WI38 (cell line): ENCODE measurements around the gene PRR15.
"Not testable (repeated sequence)": the region's sequence is repeated elsewhere in the genome, so short reads cannot be mapped to it uniquely, and the experiment has no call there.

ENCODE experiments used
- H3K4me3 ChIP-seq: 2 replicates; pipeline ENCODE4 v1.5.1; 2011; ENCODE audit warnings: low read depth, mild to moderate bottlenecking, control low read depth, low read length
- CTCF ChIP-seq: IDR thresholded peaks from 2 replicates; pipeline ENCODE4 v1.5.1; 2012; ENCODE audit warnings: low read depth, mild to moderate bottlenecking, control low read depth, low read length

Gene PRR15, protein sequence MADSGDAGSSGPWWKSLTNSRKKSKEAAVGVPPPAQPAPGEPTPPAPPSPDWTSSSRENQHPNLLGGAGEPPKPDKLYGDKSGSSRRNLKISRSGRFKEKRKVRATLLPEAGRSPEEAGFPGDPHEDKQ

DNA sequence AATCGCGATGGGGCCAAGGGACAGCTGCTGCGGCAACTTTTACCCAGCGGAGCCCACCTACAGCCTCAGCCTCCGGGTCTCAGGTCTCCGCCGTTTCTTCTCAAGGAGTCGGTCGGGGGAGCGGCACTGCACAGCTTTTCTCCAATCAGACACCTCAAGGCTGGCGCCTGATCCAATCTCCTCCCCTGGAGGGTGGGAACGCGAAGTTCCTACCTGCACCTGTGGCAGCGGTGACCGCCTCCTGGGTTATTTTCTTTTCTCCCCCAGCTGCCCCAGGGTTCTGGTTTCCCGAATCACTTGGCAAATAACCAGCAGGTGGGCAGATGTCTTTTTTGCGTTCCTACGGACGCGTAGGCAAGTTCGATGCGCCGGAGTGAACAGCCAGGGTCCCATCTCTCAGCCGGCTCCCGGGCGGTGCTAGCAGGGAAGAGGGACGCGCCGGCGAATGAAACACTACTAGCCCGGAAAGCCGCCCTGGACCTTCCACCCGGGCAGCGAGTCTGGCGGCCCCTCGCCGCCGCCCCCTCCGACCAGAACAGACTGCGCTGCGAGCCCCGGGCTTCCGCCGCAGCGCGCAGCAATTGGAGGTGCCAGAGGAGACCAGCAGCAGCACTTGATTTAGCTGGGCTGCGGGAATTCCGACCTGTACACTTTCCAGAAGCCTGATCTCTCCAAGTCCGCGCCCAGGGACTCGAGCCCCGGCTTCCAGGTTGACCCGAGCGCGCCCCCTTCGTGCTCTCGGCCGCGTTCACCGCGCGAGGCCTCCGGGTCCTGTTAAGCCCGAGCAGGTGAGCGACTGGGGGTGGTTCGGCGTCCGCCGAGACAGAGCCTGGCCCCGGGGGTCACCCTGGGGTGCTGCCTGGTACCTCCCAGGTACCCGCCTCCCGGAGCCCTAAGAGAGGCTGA lies at the start of gene PRR15:
PRR15 (plus strand) TSS at position 246 of the 906 bp plus-strand sequence. CDS start 2,495 bp downstream, outside the sequence.
- no peak within 1 kb of the TSS; the same call in 1 of the 2 replicates for H3K4me3 ChIP-seq
- TF ChIP-seq CTCF: no peak

- TF ChIP-seq CTCF: no peak
- H3K4me3 ChIP-seq: no peak overlapping the region
Measured at GRCh38 chr7:29516491-29516890, 47.1 kb upstream of the PRR15 start.

DNA sequence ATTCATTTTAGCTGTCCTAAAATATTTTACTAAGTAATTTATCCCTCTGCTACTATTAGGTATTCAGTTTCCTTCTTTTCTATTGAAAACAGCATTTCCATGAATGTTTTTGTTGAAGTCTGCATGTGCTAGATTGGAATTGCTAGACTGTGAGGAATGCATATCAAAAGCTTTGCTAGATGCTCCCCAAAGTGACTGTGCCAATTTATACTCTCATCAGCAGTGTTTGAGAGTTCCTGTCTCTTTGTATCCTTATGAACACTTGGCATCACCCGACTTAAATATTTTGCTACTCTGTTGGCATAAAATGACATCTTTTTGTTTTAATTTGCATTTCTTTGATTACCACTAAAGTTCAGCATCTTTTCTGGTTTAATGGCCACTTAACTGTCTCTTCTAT lies 45.0 kb upstream of the PRR15 start:
- no peak for TF ChIP-seq CTCF
- no peak overlapping the region for H3K4me3 ChIP-seq

GRCh38 chr7:29523728-29524127 lies 39.9 kb upstream of the PRR15 start:
- TF ChIP-seq CTCF: no peak
- H3K4me3 ChIP-seq: no peak overlapping the region

- TF ChIP-seq CTCF: no peak
- no peak overlapping the region for H3K4me3 ChIP-seq
Measured at GRCh38 chr7:29527505-29528108, 36.0 kb upstream of the PRR15 start.

DNA sequence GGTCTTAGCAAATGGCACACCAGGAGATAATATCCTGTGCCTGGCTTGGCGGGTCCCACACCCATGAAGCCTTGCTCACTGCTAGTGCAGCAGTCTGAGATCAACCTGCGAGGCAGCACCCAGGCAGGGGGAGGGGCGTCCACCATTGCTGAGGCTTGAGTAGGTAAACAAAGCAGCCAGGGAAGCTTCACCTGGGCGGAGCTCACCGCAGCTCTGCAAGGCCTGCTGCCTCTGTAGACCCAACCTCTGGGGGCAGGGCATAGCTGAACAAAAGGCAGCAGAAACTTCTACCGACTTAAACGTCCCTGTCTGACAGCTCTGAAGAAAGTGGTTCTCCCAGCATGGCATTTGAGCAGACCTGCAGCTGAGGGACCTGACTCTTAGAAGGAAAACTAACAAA lies 35.1 kb upstream of the PRR15 start:
- not testable (repeated sequence) for H3K4me3 ChIP-seq

DNA sequence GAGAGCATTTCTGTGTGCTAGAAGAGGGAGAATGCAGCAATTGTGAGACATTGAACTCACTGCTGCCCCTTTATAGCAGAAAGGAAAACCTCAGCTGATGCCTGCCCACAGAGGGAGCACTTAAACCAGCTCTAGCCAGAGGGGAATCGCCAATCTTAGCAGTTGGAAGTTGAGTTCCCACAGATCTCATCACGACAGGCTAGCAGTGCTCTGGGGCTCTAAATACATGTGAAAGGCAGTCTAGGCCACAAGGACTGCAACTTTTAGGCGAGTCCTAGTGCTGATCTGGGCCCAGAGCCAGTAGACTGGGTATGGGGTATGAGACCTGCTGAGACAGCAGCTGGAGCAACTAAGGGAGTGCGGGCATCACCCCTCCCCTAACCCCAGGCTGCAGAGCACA lies 25.2 kb upstream of the PRR15 start:
- no peak for TF ChIP-seq CTCF
- H3K4me3 ChIP-seq: no peak overlapping the region
